Inflammatory macrophage (primary cell): ENCODE results near the gene KRT77.

Experiments
- DNase-seq, 2 donors: peaks; one replicate each; pipeline ENCODE4 v3.0.0-alpha.2; 2020 to 2022

Gene KRT77

DNA sequence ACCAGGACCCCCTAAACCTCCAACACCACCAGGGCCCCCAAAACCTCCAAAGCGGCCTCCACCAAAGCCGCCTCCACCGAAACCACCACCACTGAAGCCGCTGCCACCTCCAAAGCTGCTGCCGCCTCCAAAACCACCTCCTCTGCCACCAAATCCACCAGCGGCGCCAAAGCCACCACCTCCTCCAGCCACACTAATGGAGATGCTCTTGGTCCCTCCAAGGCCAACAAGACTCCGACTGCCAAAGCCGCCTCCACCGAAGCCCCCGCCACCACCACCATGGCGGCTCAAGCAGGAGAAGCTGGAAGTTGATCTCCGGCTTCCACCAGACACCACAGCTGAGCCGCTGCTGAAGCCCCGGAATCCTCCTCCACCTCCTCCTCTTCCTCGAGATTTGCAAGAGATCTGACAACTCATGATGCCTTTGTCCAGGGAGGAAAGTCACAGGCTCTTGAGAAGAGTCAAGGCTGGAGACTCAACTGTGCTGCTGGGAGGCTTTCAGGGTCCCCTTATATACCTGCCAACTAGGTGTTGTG, 51.5 kb downstream of the KRT77 start, which contains the start of gene KRT2:
Gene KRT2 (minus strand): TSS at position 486 of the 536 bp plus-strand sequence. CDS start 69 bp downstream, at position 417.
- no peak for DNase-seq

DNA sequence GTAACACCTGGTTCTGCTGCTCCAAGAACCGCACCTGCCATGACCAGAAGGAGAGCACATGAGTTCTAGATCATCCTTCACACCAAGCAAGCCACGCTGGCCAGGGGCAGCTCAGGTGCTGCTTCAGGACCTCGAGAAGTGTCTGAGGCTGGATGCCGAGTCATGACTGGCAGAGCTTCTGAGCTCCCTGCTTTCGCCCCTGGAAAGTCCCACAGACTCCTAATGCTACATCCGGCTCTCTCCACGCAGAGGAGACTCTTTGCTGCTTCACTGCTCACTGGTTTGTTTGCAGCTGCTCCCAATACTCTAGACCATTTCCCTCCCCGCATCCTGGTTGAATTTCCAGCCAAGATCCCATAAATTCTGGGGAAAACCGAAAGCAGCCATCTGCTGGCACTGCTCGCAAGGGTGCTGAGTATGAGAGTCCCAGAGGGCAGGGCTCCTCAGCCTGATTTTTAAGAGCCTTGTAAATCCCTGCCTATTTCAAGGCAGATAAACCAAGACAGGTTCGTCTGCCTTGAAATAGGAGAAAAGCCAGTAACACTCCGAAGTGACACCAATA, 52.7 kb downstream of the KRT77 start:
- DNase-seq: no peak

DNA sequence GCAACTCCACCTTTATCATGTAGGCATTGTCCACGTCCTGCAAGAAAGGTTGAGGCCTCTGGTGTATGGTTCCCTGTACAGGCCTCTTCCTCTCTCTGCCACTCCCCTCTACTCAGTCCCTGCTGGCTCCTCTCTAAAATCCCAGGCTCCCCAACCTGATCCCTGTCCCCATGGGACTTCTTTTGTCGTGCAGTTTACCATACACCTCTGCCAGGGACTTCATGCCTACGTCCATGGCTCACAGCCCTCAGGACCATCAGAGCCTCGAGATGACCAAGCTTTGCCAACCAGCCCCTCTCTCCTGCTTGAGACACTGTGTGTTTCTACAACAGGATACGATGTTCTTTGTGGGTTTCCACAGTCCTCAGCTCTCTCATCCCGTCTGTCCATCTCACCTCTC, 54.3 kb downstream of the KRT77 start:
- no peak for DNase-seq

DNA sequence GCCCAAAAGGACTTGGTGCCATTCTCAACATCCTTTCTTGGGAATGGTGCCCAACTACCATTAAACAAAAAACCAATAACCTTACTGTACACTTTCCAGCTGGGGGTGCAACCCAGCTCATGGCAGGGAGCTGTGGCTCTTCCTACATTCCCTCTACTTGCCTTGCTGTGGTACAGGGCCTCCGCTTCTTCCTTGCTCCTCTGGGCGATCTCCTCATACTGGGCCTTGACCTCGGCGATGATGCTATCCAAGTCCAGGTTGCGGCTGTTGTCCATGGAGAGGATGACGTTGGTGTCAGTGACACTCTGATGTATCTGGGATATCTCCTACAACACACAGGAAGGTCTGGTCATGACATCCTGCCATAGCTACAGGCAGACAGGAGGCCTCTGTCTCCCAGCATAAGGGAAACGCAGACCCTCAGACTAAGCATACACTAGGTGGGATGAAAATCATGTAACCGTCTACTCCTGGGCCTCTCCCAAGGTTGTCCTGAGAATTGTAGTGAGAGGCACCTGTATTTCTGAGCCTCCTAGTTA, 55.2 kb downstream of the KRT77 start:
- no peak for DNase-seq

DNA sequence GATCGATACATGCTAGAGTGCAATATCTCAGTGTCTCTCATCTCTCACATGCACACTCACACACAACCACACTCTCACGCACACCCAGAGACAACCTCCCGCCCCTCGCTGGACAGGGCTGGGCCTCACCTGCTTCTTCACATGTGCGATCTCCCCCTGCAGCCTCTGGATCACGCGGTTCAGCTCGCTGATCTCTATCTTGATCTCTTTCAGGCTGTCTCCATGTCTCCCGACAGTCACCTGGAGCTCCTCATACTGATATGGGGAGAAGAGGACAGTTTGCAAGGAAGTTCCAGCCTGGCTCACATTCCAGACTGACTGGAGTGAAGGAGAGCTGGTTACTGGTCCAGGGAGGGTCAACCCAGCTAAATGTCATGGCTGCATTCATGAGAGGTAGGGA, 55.7 kb downstream of the KRT77 start:
- no peak for DNase-seq

GRCh38 chr12:52646613-52647012, 56.7 kb downstream of the KRT77 start:
- no peak for DNase-seq

DNA sequence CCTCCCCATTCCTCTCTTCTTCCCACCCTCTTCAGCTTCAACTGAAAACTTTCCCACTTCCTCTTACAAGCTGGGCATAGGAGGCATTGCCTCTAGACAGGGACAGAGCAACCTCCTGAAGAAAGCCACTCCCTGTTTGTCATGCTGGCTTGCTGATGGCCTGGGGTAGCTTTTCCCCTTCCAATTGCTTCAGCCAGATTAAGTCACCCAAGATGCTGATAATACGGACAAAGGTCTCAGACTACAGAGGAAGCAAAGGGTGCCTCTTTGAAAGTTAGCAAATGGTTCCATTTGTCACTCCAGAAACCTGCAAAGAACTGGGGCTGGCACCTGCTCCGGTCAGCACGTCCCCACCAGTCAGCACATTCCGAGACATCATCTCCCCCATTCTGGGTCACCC, 57.3 kb downstream of the KRT77 start:
- peak; percentile 59 to 61 for DNase-seq

DNA sequence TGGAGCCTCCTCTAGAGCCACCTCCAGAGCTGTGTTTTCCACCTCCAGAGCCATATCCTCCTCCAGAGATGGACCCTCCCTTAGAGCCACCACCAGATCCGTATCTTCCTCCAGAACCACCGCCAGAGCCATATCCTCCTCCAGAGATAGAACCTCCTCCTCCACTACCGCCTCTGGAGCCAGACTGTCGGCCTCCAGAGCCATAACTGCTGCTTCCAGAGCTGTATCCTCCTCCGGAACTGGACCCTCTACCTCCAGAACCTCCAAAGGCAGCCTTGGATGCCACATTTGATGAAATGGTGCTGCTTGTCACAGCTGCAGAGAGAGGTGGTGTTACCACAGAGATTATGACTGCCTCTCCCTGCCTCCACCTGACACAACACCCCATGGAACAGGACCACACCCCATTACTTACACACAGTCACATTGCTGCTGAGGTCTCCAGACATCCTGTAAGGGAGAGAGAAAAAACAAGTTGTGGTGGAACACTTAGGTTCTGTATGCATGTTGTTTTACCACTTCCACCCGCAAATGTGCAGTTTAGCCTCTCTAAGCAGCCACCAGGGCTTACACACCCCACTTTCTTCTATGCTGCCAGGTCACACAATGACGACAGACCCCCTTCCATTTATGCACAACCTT, 58.1 kb downstream of the KRT77 start:
- no peak for DNase-seq

DNA sequence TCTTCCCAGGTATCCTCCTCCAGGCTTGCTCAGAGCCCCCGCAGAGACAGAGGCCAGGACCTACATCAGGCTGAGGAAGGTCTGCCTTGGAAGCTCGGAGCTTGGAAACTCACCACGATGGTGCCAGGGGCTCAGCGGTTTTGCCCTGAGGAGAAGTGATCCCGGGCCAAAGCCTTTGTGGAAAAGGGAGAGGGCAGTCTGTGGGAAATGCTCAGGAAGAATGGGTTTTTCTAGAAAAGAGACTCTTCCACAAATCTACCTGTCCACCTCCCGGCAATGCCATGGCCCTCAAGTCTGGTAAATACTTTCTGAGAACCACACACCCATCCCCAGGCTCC, 59.3 kb downstream of the KRT77 start:
- DNase-seq: no peak

DNA sequence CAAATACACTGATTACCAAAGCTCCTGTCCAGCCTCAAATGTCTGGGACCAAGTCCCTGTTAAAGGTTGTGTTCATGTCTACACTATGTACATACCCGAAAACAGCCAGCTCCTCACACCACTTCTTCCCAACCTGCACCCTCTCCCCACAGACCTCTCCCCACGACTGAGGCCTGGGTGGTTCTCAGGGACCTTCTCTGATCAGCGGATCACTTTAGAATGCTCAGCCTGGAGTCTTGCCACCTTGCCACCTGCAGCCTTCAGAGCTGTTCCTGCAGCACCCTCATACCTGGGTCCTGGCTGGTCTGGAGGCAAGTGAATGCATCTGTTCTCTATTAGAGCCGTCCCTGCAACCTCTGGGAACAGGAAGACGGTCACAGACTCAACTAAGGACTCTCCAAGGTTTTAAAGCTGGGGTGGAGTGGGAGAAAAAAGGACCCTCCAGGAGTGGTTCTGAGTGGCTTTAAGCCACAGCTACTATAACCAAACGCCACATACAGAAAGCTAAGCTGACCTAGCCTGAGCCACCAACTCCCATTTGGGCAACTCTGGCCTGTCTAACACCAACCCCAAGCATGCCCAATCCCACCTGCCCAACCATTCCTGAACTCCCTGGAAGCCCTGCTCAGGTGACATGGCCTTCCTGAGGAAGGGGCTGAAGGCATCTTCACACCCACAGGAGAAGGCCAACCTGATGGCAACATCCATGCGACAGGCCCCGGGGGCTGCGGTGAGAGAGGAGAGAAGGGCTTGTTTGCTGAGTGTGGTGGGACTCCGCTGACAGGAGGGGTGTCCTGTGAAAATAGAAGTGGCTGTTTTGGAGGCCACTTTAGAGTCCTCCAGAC, 59.9 kb downstream of the KRT77 start:
- DNase-seq: no peak

DNA sequence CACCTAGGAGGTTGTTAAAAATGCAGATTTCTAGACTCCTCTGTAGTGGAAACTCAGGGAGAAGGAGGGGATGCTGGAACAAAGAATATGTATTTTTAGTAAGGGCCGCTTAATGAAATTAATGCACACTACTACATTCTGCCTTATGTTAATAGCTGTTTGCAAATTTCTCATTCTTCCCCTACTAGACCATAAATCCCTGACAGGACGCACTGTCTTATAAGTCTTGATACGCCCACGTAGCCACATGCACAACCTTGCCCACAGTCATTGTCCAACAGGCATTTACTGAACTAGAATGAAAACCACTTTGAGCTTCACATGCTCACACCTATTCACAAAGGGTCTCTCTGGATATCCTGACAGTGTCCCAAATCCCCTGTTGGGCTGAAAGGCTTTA, 61.9 kb downstream of the KRT77 start:
- no peak for DNase-seq
